AG04449 (cell line): ENCODE results near the gene NPAS3.

Experiments used
- CTCF ChIA-PET: fragments of 350-600 bp; formaldehyde crosslinking; extraction: SDS; loops from one replicate; lab custom pipeline; 2021; ENCODE audit warnings: antibody characterized with exemption; lab: Yijun Ruan, JAX
- POLR2A ChIA-PET: fragments of 400-600, 350-600 bp; formaldehyde crosslinking; extraction: SDS; loops from one replicate; lab custom pipeline; 2020; ENCODE audit warnings: antibody characterized with exemption, inconsistent platforms; lab: Yijun Ruan, JAX
- DNase-seq: peaks from one replicate; pipeline ENCODE4 v3.0.0-alpha.2; 2010; ENCODE audit warnings: low read depth, low spot score
- H3K4me3 ChIP-seq: 2 replicates; pipeline ENCODE4 v1.5.1; 2011; ENCODE audit warnings: low read depth, mild to moderate bottlenecking, control low read depth, low read length
- TF ChIP-seq, protein P1 (sequence below): IDR thresholded peaks from one replicate; pipeline ENCODE4 v1.5.1; 2011; ENCODE audit warnings: mild to moderate bottlenecking, moderate library complexity, low read length, control low read depth, inconsistent platforms; ENCODE audit not compliant: insufficient read depth; ENCODE audit errors: missing control alignments

The NPAS3 gene

DNA sequence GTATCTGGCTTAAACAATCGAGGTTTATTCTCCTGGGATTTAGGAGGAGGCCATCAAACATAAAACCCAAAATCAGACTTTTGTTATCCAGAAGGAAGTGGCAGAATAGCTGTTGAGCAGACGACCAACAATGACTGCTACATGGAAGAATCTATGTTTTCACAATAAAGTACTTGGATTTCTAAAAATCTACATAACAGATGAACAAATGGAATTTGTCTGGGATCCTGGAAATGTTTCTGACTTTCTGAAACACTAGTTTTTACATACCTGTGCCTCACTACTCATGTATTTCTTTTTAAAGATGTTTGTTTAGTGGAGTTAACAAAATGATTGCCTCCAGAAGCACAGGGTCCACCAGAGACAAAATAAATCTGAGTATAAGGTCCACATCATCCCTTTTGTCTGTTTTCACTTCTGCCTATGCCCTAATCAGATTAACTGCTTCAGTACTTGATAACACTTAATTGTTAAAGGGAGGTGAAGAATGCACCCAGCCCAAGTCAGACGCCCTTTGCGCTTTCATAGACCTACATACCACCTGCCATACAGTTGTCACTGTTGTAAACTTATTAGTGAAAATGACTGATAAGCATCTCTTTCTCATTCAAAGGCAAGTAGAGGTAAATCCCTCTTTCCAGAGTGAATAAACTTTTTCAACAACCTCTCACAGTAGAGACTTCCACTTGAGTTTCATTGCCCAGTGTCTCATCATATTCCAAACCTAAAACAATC, 847.6 kb downstream of the NPAS3 start:
- TF ChIP-seq, protein P1, sequence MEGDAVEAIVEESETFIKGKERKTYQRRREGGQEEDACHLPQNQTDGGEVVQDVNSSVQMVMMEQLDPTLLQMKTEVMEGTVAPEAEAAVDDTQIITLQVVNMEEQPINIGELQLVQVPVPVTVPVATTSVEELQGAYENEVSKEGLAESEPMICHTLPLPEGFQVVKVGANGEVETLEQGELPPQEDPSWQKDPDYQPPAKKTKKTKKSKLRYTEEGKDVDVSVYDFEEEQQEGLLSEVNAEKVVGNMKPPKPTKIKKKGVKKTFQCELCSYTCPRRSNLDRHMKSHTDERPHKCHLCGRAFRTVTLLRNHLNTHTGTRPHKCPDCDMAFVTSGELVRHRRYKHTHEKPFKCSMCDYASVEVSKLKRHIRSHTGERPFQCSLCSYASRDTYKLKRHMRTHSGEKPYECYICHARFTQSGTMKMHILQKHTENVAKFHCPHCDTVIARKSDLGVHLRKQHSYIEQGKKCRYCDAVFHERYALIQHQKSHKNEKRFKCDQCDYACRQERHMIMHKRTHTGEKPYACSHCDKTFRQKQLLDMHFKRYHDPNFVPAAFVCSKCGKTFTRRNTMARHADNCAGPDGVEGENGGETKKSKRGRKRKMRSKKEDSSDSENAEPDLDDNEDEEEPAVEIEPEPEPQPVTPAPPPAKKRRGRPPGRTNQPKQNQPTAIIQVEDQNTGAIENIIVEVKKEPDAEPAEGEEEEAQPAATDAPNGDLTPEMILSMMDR: no peak
- DNase-seq: no peak
- ChIA-PET CTCF (no interaction called here), POLR2A (no interaction called here)
- H3K4me3 ChIP-seq: no peak overlapping the region

DNA sequence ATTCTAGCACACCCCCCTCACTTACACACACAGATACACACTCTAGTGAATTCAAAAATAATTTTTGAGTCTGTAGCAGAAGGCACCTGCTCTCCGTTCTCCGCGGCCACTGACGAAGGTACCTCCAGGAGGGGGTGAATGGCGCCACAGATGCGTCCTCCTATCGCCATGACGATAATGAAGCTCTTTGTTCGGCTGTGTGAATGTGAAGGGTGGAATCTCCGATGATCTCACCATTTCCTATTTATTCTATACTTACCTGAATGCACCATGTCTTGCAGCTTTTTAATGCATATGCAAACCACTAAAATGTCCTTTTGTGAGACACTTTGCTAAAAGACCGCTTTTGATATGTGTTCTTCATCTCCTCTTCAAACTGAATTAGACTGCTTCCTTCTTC, 849.5 kb downstream of the NPAS3 start:
- ChIA-PET CTCF (no interaction called here), POLR2A (no interaction called here)
- no peak for DNase-seq
- no peak overlapping the region for H3K4me3 ChIP-seq
- TF ChIP-seq, protein P1: no peak

DNA sequence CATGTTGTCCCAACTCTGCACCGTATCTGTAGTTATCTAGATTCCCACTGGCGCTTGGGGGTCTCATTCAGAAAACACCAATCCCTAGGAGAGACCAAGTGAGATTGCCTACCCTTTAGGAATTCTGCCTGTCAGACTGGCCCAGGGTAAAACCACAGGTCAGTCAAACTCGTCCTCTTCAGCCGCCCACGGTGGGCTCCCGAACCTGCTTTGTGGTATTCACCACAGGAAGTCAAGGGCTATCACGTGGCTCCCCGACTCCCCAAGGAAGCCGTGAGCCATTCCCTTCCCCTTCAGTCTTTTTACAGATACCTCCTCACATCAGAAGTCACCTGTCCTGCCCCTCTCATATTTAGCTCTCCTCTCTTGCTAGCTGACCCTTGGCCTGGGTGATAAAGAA, 852.3 kb downstream of the NPAS3 start:
- POLR2A ChIA-PET: no interaction called here
- TF ChIP-seq, protein P1: no peak
- CTCF ChIA-PET: interaction anchor here (2.8 to 4.2 kb wide), 2 partner anchors 8 to 13 kb away, joined by 24 to 35 read pairs; no protein-coding TSS in a partner anchor
- H3K4me3 ChIP-seq: no peak overlapping the region
- no peak for DNase-seq

DNA sequence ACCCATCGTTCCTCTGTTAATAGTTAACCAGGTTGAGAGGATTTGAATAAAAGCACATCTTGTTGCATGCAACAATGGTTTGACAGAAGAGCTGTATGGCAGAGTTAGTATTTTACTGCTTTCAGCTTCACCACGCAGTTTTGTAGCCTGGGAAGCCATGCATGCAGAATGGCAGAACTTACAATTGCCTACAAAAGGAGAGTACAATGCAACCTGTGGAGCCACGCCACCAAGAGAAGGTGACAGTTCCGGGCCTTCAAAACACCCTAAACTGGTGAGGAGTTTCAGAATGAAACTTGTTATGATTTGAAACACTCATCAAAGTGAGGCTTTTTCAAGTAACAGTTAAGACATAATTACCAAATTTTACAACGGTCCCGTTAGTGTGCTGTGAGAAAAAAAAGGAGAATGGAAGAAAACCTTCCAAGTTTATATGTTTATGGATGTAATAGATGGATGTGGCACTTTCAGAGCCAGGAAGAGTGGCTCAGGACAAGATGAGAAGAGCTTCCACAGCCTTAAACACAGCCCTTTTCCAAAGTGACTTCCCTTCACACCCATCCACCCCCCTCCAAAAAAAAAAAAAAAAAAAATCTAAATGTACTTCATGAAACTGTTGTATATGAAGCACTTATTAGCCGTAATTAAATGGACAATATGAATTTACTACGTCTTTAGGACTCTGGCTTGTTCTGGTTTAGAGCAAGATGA, 853.5 kb downstream of the NPAS3 start:
- TF ChIP-seq, protein P1: no peak
- CTCF ChIA-PET: interaction anchor here (0.6 to 4.2 kb wide), 45 partner anchors 9 to 1215 kb away, joined by 3 to 35 read pairs (median 4); no protein-coding TSS in a partner anchor
- POLR2A ChIA-PET: no interaction called here
- H3K4me3 ChIP-seq: no peak overlapping the region
- no peak for DNase-seq

DNA sequence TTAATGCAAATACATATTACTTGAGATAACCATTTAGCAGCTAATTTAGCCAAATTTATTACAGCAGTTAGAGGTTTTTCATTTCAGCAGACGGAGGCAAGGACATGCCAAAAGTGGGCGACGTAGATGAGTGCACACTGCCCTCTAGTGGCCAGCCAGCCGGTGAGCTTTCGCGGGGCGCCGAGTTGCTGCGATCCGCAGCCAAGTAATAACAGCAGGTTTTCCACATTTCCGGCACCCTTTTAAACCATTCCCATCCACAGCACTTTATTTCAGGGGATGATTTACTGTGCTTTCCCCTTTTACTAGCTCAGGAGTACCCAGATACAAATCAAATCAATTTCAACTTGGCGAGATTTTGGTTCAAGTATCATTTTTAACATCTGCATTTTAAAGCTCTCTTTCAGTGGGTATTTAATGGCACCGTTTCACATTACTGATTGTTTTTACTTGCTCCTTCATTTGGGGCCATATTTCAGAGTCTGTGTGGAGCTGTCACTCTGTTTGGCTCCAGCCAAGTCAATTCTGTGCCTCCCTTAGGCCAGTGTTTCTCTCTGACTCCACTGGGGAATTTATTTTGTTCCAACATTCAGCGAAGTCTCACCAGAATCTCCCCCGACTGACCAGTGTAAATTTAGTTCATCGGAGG, 854.2 kb downstream of the NPAS3 start:
- ChIA-PET CTCF (interaction anchor here (0.6 to 4.2 kb wide), 55 partner anchors 10 to 1216 kb away, joined by 3 to 35 read pairs (median 4); no protein-coding TSS in a partner anchor), POLR2A (no interaction called here)
- DNase-seq: peak; percentile 19
- no peak overlapping the region for H3K4me3 ChIP-seq
- TF ChIP-seq, protein P1: peak; percentile 93
